H9 (cell line): ENCODE measurements around the gene CERS4. TPM values are rescaled to one million over a fixed set of nuclear protein-coding genes. Genes with fewer than 3 reads are reported as not detected.
"Not testable (repeated sequence)": the region's sequence is repeated elsewhere in the genome, so short reads cannot be mapped to it uniquely, and the experiment has no call there.

Experiments
- DNase-seq: peaks from one replicate; pipeline ENCODE4 v3.0.0-alpha.2; 2017
- H2AFZ ChIP-seq: one replicate; pipeline ENCODE4 v1.6.1; 2013; ENCODE audit warnings: mild to moderate bottlenecking, low read length, control low read depth, moderate library complexity
- H2AK5ac ChIP-seq: 2 replicates; pipeline ENCODE4 v1.6.1; 2013; ENCODE audit warnings: low read length, control low read depth, mixed read lengths; ENCODE audit not compliant: insufficient read length
- H2BK120ac ChIP-seq: one replicate; pipeline ENCODE4 v1.6.1; 2013; ENCODE audit warnings: low read depth, mild to moderate bottlenecking, low read length, control low read depth, inconsistent platforms; ENCODE audit not compliant: poor library complexity, severe bottlenecking
- H2BK12ac ChIP-seq: 2 replicates; pipeline ENCODE4 v1.6.1; 2013; ENCODE audit warnings: low read length, control low read depth, mixed read lengths, low read depth; ENCODE audit not compliant: insufficient read length
- H2BK15ac ChIP-seq: 2 replicates; pipeline ENCODE4 v1.6.1; 2013; ENCODE audit warnings: low read depth, low read length, control low read depth
- H2BK20ac ChIP-seq: one replicate; pipeline ENCODE4 v1.6.1; 2013; ENCODE audit warnings: low read depth, mild to moderate bottlenecking, low read length, control low read depth, inconsistent platforms; ENCODE audit not compliant: poor library complexity, severe bottlenecking
- H2BK5ac ChIP-seq: 2 replicates; pipeline ENCODE4 v1.6.1; 2013; ENCODE audit warnings: low read length, control low read depth, mixed read lengths; ENCODE audit not compliant: insufficient read length
- H3K14ac ChIP-seq: 2 replicates; pipeline ENCODE4 v1.6.1; 2013; ENCODE audit warnings: low read length, control low read depth; ENCODE audit not compliant: insufficient read depth
- H3K18ac ChIP-seq: 2 replicates; pipeline ENCODE4 v1.6.1; 2013; ENCODE audit warnings: low read depth, mild to moderate bottlenecking, mixed read lengths, low read length, control low read depth; ENCODE audit not compliant: insufficient read length
- H3K23ac ChIP-seq: 2 replicates; pipeline ENCODE4 v1.6.1; 2013; ENCODE audit warnings: low read length, control low read depth, mixed read lengths, low read depth; ENCODE audit not compliant: insufficient read length
- H3K23me2 ChIP-seq: 2 replicates; pipeline ENCODE4 v1.6.1; 2013; ENCODE audit warnings: low read depth, mild to moderate bottlenecking, mixed read lengths, low read length, control low read depth; ENCODE audit not compliant: insufficient read length, poor library complexity, severe bottlenecking
- H3K27ac ChIP-seq: 2 replicates; pipeline ENCODE4 v1.5.1; 2013; ENCODE audit warnings: low read length, control low read depth, mixed read lengths, low read depth; ENCODE audit not compliant: insufficient read length
- H3K27me3 ChIP-seq: 2 replicates; pipeline ENCODE4 v1.6.1; 2013; ENCODE audit warnings: low read length, control low read depth, inconsistent platforms; ENCODE audit not compliant: insufficient read depth
- H3K4ac ChIP-seq: 2 replicates; pipeline ENCODE4 v1.6.1; 2013; ENCODE audit warnings: low read depth, mild to moderate bottlenecking, control low read depth, inconsistent platforms, low read length, moderate library complexity
- H3K4me1 ChIP-seq: 2 replicates; pipeline ENCODE4 v1.6.1; 2013; ENCODE audit warnings: low read length, control low read depth, inconsistent platforms; ENCODE audit not compliant: insufficient read depth
- H3K4me2 ChIP-seq: 2 replicates; pipeline ENCODE4 v1.6.1; 2013; ENCODE audit warnings: low read length, control low read depth, mixed read lengths; ENCODE audit not compliant: insufficient read length, insufficient read depth
- H3K56ac ChIP-seq: 2 replicates; pipeline ENCODE4 v1.6.1; 2013; ENCODE audit warnings: low read depth, mild to moderate bottlenecking, mixed read lengths, low read length, control low read depth; ENCODE audit not compliant: insufficient read length
- H3K79me1 ChIP-seq: 2 replicates; pipeline ENCODE4 v1.6.1; 2013; ENCODE audit warnings: low read depth, mild to moderate bottlenecking, moderate library complexity, low read length, control low read depth, inconsistent platforms; ENCODE audit not compliant: insufficient read depth, poor library complexity, severe bottlenecking
- H3K79me2 ChIP-seq: 2 replicates; pipeline ENCODE4 v1.6.1; 2013; ENCODE audit warnings: low read length, control low read depth, inconsistent platforms; ENCODE audit not compliant: insufficient read depth
- H3K9ac ChIP-seq: 2 replicates; pipeline ENCODE4 v1.6.1; 2013; ENCODE audit warnings: low read length, control low read depth, mixed read lengths; ENCODE audit not compliant: insufficient read length; ENCODE audit errors: extremely low read depth
- H3K9me3 ChIP-seq: one replicate; pipeline ENCODE4 v1.6.1; 2013; ENCODE audit warnings: low read depth, low read length, inconsistent platforms; ENCODE audit not compliant: control insufficient read depth
- H3T11ph ChIP-seq: one replicate; pipeline ENCODE4 v1.6.1; 2013; ENCODE audit warnings: mild to moderate bottlenecking, low read length, control low read depth, inconsistent platforms
- H4K20me1 ChIP-seq: one replicate; pipeline ENCODE4 v1.6.1; 2013; ENCODE audit not compliant: control insufficient read depth, insufficient read length, insufficient read depth
- H4K5ac ChIP-seq: 2 replicates; pipeline ENCODE4 v1.6.1; 2013; ENCODE audit warnings: low read depth, mild to moderate bottlenecking, mixed read lengths, low read length, control low read depth; ENCODE audit not compliant: insufficient read length
- H4K8ac ChIP-seq: replicated peaks from 2 replicates; pipeline ENCODE4 v1.6.1; 2013; ENCODE audit warnings: low read length, control low read depth, mixed read lengths, low read depth; ENCODE audit not compliant: insufficient read length
- H4K91ac ChIP-seq: 2 replicates; pipeline ENCODE4 v1.6.1; 2013; ENCODE audit warnings: low read depth, mild to moderate bottlenecking, moderate library complexity, mixed read lengths, low read length, control low read depth; ENCODE audit not compliant: insufficient read length
- H3K27ac Mint-ChIP-seq, 3 experiments: 2 replicates in 2 of 3; 3 replicates in 1 of 3; pipeline ENCODE4 v1.8.0; 2020 to 2021; ENCODE audit warnings: mixed read lengths in 3 of 3, mild to moderate bottlenecking in 1 of 3, moderate library complexity in 1 of 3
- H3K27me3 Mint-ChIP-seq: 2 replicates; pipeline ENCODE4 v1.8.0; 2021; ENCODE audit warnings: low read depth, mild to moderate bottlenecking, moderate library complexity, mixed read lengths
- H3K36me3 Mint-ChIP-seq, 3 experiments: 2 replicates in 2 of 3; 3 replicates in 1 of 3; pipeline ENCODE4 v1.8.0; 2020 to 2021; ENCODE audit warnings: low read depth in 3 of 3, mixed read lengths in 3 of 3; ENCODE audit not compliant: insufficient read depth in 1 of 3
- H3K4me1 Mint-ChIP-seq, 2 experiments: 2 replicates each; pipeline ENCODE4 v1.8.0; 2020; ENCODE audit warnings: mixed read lengths in 2 of 2
- H3K4me3 Mint-ChIP-seq, 2 experiments: 2 replicates in 1 of 2; 3 replicates in 1 of 2; pipeline ENCODE4 v1.8.0; 2020 to 2021; ENCODE audit warnings: mild to moderate bottlenecking in 2 of 2, mixed read lengths in 2 of 2, moderate library complexity in 1 of 2
- H3K9me3 Mint-ChIP-seq, 2 experiments: 2 replicates in 1 of 2; 3 replicates in 1 of 2; pipeline ENCODE4 v1.8.0; 2020; ENCODE audit warnings: mild to moderate bottlenecking in 2 of 2, mixed read lengths in 2 of 2, moderate library complexity in 1 of 2
- WGBS: extraction: QIAGEN DNeasy Blood & Tissue Kit; methylation state at CpG from one replicate; pipeline ENCODE4 v1.1.7; 2013; ENCODE audit warnings: missing lambda C conversion rate, low lambda C conversion rate, mixed read lengths; ENCODE audit not compliant: insufficient read length; ENCODE audit errors: extremely low coverage; 5-methylcytosine and 5-hydroxymethylcytosine counted together
- total RNA-seq: library from RNA; stranded (reverse); gene quantifications from 2 replicates; pipeline ENCODE4 v1.2.1, GENCODE V29; 2021

CERS4 gene
- total RNA-seq, 1 experiment from 2014 or later: 62.6 TPM

DNA sequence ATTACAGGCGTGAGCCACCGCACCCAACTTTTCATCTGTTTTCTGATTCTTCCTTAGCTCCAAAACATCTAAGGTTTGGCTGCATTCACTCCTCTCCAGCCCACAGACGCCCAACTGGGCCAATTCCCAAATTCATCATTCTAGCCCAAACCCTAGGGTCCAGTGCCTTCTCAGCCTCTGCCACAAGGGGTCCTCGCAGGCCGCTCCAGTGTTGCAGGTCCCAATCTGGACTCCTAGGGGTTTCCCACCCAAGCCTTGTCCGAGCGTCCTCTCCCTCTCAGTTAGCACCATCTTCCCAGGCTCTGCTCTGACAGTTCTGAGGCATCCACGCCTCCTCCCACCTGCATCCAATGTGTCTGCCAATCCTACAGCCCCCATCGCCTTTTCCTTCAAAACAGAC lies 82.2 kb downstream of the CERS4 start:
- no CpG with 5 or more reads among the region's 9 CpGs for WGBS

More for the DNA sequence above, 82.2 kb downstream of the CERS4 start:
- not testable (repeated sequence) for H2AFZ ChIP-seq, H3K27me3 ChIP-seq, H3K4me2 ChIP-seq, H3K36me3 Mint-ChIP-seq, H4K8ac ChIP-seq, H3K23ac ChIP-seq, H2BK12ac ChIP-seq, H3K9ac ChIP-seq, H3K18ac ChIP-seq, H3K56ac ChIP-seq, H2BK5ac ChIP-seq, DNase-seq, H4K20me1 ChIP-seq, H3K4me1 Mint-ChIP-seq, H3K27me3 Mint-ChIP-seq, H3K9me3 ChIP-seq, H3K23me2 ChIP-seq, H3K9me3 Mint-ChIP-seq, H3K79me1 ChIP-seq, H3K27ac Mint-ChIP-seq, H3K4ac ChIP-seq, H3K79me2 ChIP-seq, H4K5ac ChIP-seq, H4K91ac ChIP-seq, H2BK15ac ChIP-seq, H2BK20ac ChIP-seq, H2BK120ac ChIP-seq, H3T11ph ChIP-seq, H3K14ac ChIP-seq, H3K4me1 ChIP-seq, H3K27ac ChIP-seq, H2AK5ac ChIP-seq, H3K4me3 Mint-ChIP-seq
